Mesendoderm (in vitro differentiated cells): ENCODE measurements around the gene ELOA.

ENCODE experiments used
- DNase-seq: peaks from one replicate; pipeline ENCODE4 v3.0.0; 2013
- H2AK5ac ChIP-seq: 2 replicates; pipeline ENCODE4 v1.6.1; 2013; ENCODE audit warnings: low read length, inconsistent platforms
- H2BK120ac ChIP-seq: 2 replicates; pipeline ENCODE4 v1.6.1; 2013; ENCODE audit warnings: low read depth, mild to moderate bottlenecking, low read length, moderate library complexity, mixed read lengths
- H2BK15ac ChIP-seq: replicated peaks from 2 replicates; pipeline ENCODE4 v1.6.1; 2013; ENCODE audit warnings: low read depth, mild to moderate bottlenecking, moderate library complexity
- H2BK5ac ChIP-seq: 2 replicates; pipeline ENCODE4 v1.6.1; 2013; ENCODE audit warnings: low read length, inconsistent platforms
- H3K18ac ChIP-seq: 2 replicates; pipeline ENCODE4 v1.6.1; 2013; ENCODE audit warnings: mild to moderate bottlenecking, low read length, mixed read lengths
- H3K23ac ChIP-seq: one replicate; pipeline ENCODE4 v1.6.1; 2013; ENCODE audit warnings: low read length
- H3K27ac ChIP-seq: 2 replicates; pipeline ENCODE4 v1.5.1; 2013; ENCODE audit warnings: low read depth, mild to moderate bottlenecking, inconsistent platforms, low read length, moderate library complexity
- H3K27me3 ChIP-seq: 2 replicates; pipeline ENCODE4 v1.6.1; 2013; ENCODE audit warnings: low read length, control low read depth, mild to moderate bottlenecking, inconsistent platforms; ENCODE audit not compliant: insufficient read depth, poor library complexity
- H3K36me3 ChIP-seq: 2 replicates; pipeline ENCODE4 v1.6.1; 2013; ENCODE audit warnings: low read length, inconsistent platforms; ENCODE audit not compliant: control insufficient read depth, insufficient read depth
- H3K4ac ChIP-seq: one replicate; pipeline ENCODE4 v1.6.1; 2013; ENCODE audit warnings: low read depth, mild to moderate bottlenecking, low read length, moderate library complexity
- H3K4me1 ChIP-seq: 2 replicates; pipeline ENCODE4 v1.6.1; 2013; ENCODE audit warnings: low read depth, low read length, inconsistent platforms; ENCODE audit not compliant: control insufficient read depth
- H3K4me2 ChIP-seq: 2 replicates; pipeline ENCODE4 v1.6.1; 2013; ENCODE audit warnings: low read length
- H3K4me3 ChIP-seq: 2 replicates; pipeline ENCODE4 v1.5.1; 2013; ENCODE audit warnings: mild to moderate bottlenecking, low read length
- H3K56ac ChIP-seq: one replicate; pipeline ENCODE4 v1.6.1; 2013; ENCODE audit warnings: low read length
- H3K79me1 ChIP-seq: 2 replicates; pipeline ENCODE4 v1.6.1; 2013; ENCODE audit warnings: low read length, inconsistent platforms
- H3K79me2 ChIP-seq: 2 replicates; pipeline ENCODE4 v1.6.1; 2013; ENCODE audit warnings: mild to moderate bottlenecking, low read length; ENCODE audit not compliant: control insufficient read depth, insufficient read depth
- H3K9ac ChIP-seq: 2 replicates; pipeline ENCODE4 v1.6.1; 2013; ENCODE audit warnings: low read length, inconsistent platforms
- H4K5ac ChIP-seq: one replicate; pipeline ENCODE4 v1.6.1; 2013; ENCODE audit warnings: low read length
- H4K8ac ChIP-seq: one replicate; pipeline ENCODE4 v1.6.1; 2013; ENCODE audit warnings: low read depth, mild to moderate bottlenecking, control low read depth, low read length, moderate library complexity
- WGBS: extraction: QIAGEN DNeasy Blood & Tissue Kit; methylation state at CpG from one replicate; pipeline ENCODE4 v1.1.7; 2013; ENCODE audit warnings: low lambda C conversion rate, missing lambda C conversion rate; ENCODE audit not compliant: insufficient coverage; ENCODE audit errors: extremely low coverage; 5-methylcytosine and 5-hydroxymethylcytosine counted together

The ELOA gene

DNA sequence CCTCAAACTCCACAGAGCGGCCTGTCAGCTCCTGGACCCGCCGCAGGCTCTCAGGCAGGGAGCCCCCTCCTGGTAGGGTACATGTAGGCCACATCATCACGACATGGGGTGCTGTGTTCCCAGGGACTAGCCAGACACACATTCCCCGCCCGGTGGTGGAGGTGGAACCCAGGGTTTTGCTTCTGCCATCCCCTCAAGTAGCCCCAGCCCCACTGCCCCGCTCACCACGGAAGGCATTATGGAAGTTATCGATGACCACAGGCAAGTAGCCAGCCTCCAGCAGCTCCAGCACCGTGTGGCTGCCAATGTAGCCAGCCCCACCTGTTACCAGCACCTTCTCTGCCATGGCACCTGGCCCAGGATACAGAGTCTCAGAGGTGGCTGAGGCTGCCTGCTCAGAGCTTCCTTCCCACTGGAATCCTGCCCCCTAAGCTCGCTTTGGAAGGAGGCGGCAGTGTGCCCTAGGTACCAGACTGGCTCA is 55.4 kb downstream of the ELOA start:
- H3K18ac ChIP-seq, result no peak overlapping the region
- H2BK15ac ChIP-seq, result no peak overlapping the region
- H3K27ac ChIP-seq, result no peak overlapping the region
- H3K23ac ChIP-seq, result no peak overlapping the region
- H3K79me1 ChIP-seq, result no peaks in the 10 kb centered on the region
- WGBS, result no CpG with 5 or more reads among the region's 12 CpGs
- peak overlapping the region; percentile 11 for H3K56ac ChIP-seq
- H2AK5ac ChIP-seq, result no peak overlapping the region
- no peak overlapping the region for H3K4me3 ChIP-seq
- DNase-seq, result peak; percentile 30
- H3K4ac ChIP-seq, result no peak overlapping the region
- H2BK5ac ChIP-seq, result no peak overlapping the region
- no peaks in the 10 kb centered on the region for H3K27me3 ChIP-seq
- peaks cover 2% of the 10 kb centered on the region for H3K36me3 ChIP-seq
- no peak overlapping the region for H4K8ac ChIP-seq
- no peaks in the 10 kb centered on the region for H3K79me2 ChIP-seq
- H3K9ac ChIP-seq, result no peak overlapping the region
- no peak overlapping the region for H2BK120ac ChIP-seq
- no peak overlapping the region for H3K4me2 ChIP-seq
- H4K5ac ChIP-seq, result no peak overlapping the region
- peaks cover 1% of the 10 kb centered on the region for H3K4me1 ChIP-seq

DNA sequence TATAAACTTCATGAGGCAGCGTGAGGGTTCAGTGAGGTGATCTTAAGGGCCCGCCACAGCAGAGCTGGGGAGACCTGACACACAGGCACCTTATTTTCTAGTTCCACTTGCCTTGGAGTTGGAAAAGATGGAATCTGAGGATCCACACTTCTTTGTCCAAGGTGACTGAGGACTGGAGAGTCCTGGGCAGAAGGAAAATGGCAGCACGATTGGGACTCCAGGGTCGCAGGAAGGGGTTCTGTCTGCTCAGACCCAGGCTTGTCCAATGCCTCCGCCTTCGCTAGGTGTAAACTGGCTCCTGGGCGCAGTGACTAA is 55.9 kb downstream of the ELOA start:
- no peak overlapping the region for H3K27ac ChIP-seq
- peaks cover 2% of the 10 kb centered on the region for H3K36me3 ChIP-seq
- no peak overlapping the region for H2AK5ac ChIP-seq

DNA sequence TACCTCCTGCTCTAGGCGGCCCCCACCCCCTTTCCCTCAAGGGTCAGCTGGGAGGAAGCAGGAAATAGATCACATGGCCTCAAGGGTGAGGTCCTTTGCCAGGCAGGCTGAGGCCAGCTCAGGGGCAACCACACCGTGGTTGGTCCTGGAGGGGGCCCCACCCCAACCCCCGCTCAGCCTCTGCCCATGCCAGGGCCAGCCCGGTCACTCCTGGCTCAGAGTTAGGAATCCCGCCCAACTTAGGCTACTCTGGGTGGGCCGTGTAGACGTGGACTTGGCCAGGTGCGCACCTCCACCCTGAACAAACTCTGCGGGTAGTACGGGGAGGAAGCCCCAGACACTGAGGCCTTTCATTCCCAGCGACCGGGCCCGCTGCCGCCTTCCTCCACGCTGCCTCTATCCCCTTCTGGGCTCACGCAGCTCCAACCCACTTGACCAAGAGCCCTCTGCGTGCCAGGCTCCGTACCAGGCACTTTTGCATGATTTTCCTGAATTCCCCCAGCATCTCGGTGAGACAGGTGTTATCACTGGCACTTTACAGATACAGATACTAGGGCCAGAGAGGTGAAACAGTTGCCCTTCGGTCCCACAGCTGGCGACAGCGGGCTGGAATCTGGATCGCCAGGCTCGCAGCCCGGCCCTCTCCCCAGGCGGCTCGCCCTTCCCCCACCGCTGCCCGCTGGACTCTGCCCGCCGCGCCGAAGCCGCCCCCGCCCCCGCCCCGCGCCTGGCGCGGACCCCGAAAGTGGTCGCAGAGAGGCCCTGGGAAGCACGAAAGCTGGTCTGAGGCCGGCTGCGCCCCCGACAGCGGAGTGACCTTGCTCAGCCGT is 56.5 kb downstream of the ELOA start:
- H3K4ac ChIP-seq, result peak overlapping the region; percentile 66
- H2BK120ac ChIP-seq, result peak overlapping the region; percentile 19
- no peaks in the 10 kb centered on the region for H3K79me2 ChIP-seq
- H3K27ac ChIP-seq, result peak overlapping the region; percentile 88
- no CpG with 5 or more reads among the region's 48 CpGs for WGBS
- H3K9ac ChIP-seq, result peak overlapping the region; percentile 99
- H2BK15ac ChIP-seq, result no peak overlapping the region
- H4K8ac ChIP-seq, result no peak overlapping the region
- H3K18ac ChIP-seq, result peak overlapping the region; percentile 91
- H2BK5ac ChIP-seq, result peak overlapping the region; percentile 65
- H3K56ac ChIP-seq, result peak overlapping the region; percentile 100
- no peaks in the 10 kb centered on the region for H3K27me3 ChIP-seq
- H3K23ac ChIP-seq, result peak overlapping the region; percentile 97
- H3K79me1 ChIP-seq, result no peaks in the 10 kb centered on the region
- peaks cover 1% of the 10 kb centered on the region for H3K4me1 ChIP-seq
- DNase-seq, result peak; percentile 93
- peaks cover 2% of the 10 kb centered on the region for H3K36me3 ChIP-seq
- peak overlapping the region; percentile 30 for H4K5ac ChIP-seq
- peak overlapping the region; percentile 98 for H3K4me3 ChIP-seq
- H2AK5ac ChIP-seq, result peak overlapping the region; percentile 92
- H3K4me2 ChIP-seq, result peak overlapping the region; percentile 99

More for the DNA sequence above, 55.9 kb downstream of the ELOA start:
- H3K4ac ChIP-seq, result no peak overlapping the region
- no peaks in the 10 kb centered on the region for H3K27me3 ChIP-seq
- no peaks in the 10 kb centered on the region for H3K79me1 ChIP-seq
- peak overlapping the region; percentile 99 for H3K9ac ChIP-seq
- no CpG with 5 or more reads among the region's 7 CpGs for WGBS
- no peak overlapping the region for H3K18ac ChIP-seq
- H3K4me2 ChIP-seq, result peak overlapping the region; percentile 1
- no peak overlapping the region for H2BK15ac ChIP-seq
- H3K23ac ChIP-seq, result no peak overlapping the region
- H3K79me2 ChIP-seq, result no peaks in the 10 kb centered on the region
- H4K8ac ChIP-seq, result no peak overlapping the region
- no peak overlapping the region for H2BK120ac ChIP-seq
- H2BK5ac ChIP-seq, result no peak overlapping the region
- DNase-seq, result no peak
- no peak overlapping the region for H4K5ac ChIP-seq
- H3K4me1 ChIP-seq, result peaks cover 1% of the 10 kb centered on the region
- peak overlapping the region; percentile 47 for H3K56ac ChIP-seq
- H3K4me3 ChIP-seq, result no peak overlapping the region

DNA sequence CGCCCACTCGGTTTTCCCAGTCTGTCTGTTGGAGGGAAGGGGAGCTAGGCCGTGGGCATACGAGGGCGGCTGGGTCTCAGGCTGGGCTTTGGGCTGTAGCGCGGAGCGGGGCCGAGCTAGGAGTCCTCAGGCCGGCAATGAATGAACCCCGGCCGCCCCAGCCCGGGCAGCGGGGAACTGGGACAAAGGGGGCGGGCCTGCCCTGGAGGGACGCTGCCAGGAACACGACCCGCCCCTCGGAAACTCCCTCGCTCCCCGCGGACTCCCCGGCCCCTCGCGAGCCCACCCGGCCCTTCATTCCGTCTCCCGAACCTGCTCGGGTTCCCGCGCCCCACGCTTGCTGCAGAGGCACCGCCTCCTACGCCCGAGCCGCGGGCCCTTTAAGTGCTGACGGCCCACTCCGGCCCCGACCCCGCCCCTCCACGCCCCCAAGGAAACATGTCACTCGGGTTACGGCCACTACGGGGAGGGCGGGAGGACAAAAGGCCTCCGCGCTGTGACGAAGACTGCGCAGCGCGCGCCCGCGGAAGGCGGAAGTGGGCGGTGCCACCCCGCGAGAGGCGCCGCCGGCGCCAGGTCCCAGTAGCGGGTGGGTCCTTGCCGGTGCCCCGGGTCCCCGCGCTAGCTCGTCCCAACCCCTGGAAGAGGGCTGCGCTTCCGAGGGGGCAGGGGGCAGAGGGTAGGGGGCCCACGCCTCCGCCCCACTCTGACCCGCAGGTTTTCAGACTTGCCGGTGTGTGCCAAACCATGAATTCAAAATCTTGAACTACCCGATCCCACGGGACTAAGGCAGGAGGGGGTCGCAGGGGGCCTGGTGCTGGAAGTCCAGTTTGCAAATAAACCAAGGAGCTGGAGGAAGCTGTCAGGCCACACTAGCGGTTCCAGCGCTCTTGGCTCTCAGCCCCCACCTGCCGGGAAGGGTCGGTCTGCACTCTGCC is 57.4 kb downstream of the ELOA start, which contains the start of gene GALE:
Gene GALE, minus strand, starts transcription at position 355 of the 938 bp plus-strand sequence. CDS start 1,747 bp downstream, outside the sequence.
- Histone ChIP-seq H3K23ac (peak within 1 kb of the TSS; percentile 97), H2BK15ac (no peak within 1 kb of the TSS), H3K18ac (peak within 1 kb of the TSS; percentile 91), H3K79me1 (no peaks in the 10 kb centered on the region), H3K36me3 (peaks cover 2% of the 10 kb centered on the region), H3K79me2 (no peaks in the 10 kb centered on the region), H2BK120ac (peak within 1 kb of the TSS; percentile 19), H2AK5ac (peak within 1 kb of the TSS; percentile 92), H3K4me3 (peak within 1 kb of the TSS; percentile 98), H4K8ac (peak within 1 kb of the TSS; percentile 95), H3K27ac (peak within 1 kb of the TSS; percentile 88), H3K4ac (peak within 1 kb of the TSS; percentile 87), H3K27me3 (no peaks in the 10 kb centered on the region), H3K4me1 (peaks cover 1% of the 10 kb centered on the region), H3K56ac (peak within 1 kb of the TSS; percentile 100), H2BK5ac (peak within 1 kb of the TSS; percentile 65), H3K9ac (peak within 1 kb of the TSS; percentile 99), H4K5ac (peak within 1 kb of the TSS; percentile 30), H3K4me2 (peak within 1 kb of the TSS; percentile 99)
- DNase-seq, result peak; percentile 89
- no CpG with 5 or more reads among the region's 82 CpGs for WGBS

DNA sequence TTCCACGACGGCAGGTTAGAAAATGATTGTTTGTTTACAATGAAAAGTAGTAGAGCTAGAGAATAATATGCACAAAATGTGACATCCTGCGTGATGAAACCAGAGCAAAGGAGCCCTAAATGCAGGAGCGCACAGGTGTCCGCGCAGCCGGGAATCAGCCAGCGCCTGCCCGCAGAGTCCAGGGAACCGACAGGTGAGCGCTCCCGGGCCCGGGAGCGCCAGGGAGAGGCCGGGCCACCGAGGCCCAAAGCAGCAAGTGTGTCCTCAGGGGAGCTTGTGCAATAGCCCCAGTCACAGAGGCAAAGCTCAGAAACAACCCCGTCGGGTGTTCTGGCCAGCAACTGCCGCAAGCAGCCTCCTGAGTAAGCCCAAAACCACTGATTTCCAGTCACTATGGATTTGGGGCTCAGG is 58.1 kb downstream of the ELOA start:
- Histone ChIP-seq H4K8ac (no peak overlapping the region), H3K79me1 (no peaks in the 10 kb centered on the region), H3K36me3 (peaks cover 2% of the 10 kb centered on the region), H3K4me1 (peaks cover 1% of the 10 kb centered on the region), H3K4ac (no peak overlapping the region), H3K4me2 (peak overlapping the region; percentile 76), H3K27ac (no peak overlapping the region), H4K5ac (no peak overlapping the region), H3K79me2 (no peaks in the 10 kb centered on the region), H3K56ac (peak overlapping the region; percentile 88), H3K23ac (no peak overlapping the region), H2BK120ac (no peak overlapping the region), H3K9ac (peak overlapping the region; percentile 74), H3K4me3 (peak overlapping the region; percentile 53), H2BK15ac (no peak overlapping the region), H2AK5ac (no peak overlapping the region), H3K27me3 (no peaks in the 10 kb centered on the region), H2BK5ac (no peak overlapping the region), H3K18ac (peak overlapping the region; percentile 89)
- WGBS, result no CpG with 5 or more reads among the region's 19 CpGs
- DNase-seq, result no peak
